ENCODE results near the gene ABCC5.
"Not testable (repeated sequence)": the region's sequence is repeated elsewhere in the genome, so short reads cannot be mapped to it uniquely, and the experiment has no call there.

The ABCC5 gene

DNA sequence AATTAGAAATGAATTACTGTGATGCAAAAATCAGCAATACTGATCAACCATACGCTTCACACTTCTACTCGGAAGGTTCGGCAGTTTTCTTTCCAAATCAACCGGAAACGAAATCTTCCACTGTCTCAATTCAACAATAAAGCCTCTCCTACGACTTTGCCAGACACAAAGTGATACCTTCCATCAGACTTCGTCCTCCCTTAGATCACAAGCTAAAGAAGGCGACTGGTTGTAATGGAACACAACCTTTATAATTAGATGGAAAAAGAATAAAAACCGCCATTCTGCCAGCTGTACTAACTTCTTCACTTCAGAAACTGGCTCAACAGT lies 133.6 kb downstream of the ABCC5 start:
- no peak for DNase-seq

- DNase-seq, result no peak
These were observed 134.2 kb downstream of the ABCC5 start for GRCh38 chr3:183883291-183884096.

- DNase-seq, result no peak
These were observed 137.6 kb downstream of the ABCC5 start for GRCh38 chr3:183880121-183880520.

DNA sequence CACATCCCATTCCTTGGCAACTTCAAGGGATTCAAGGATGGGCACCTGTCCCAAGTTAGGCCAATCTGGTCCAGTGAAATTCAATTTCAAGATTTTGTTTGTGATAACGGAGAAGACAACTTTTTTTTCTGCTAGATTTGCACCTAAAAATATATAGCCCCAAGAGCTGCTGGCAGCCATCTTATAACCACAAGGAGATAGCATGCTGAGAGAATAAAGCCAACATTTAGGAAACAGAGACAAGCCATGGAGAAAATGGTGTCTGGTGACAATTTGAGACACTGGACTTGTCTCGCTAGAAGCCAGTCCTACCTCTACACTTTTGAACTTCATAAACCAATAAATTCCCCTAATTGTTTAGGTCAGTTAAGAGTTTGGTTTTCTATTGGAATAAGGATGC lies 138.4 kb downstream of the ABCC5 start:
- no peak for DNase-seq

DNA sequence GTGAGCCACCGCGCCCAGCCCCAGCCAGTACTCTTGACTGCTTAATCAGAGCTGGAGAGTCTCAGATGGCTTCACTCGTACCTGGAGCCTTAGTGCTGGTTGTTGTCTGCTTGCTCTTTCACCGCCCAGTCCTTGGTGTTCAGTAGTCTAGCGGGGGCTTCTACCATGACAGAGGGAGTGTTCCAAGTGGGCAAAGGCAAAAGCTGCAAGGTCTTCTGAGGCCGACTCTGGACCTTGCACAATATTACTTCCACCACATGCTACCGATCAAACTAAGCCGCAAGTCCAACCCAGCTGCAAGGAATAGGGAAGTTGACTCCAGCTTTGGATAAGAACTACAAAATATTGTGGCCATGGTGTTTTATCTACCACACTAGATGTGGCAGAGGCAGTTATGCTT lies 139.6 kb downstream of the ABCC5 start:
- DNase-seq, result no peak

DNA sequence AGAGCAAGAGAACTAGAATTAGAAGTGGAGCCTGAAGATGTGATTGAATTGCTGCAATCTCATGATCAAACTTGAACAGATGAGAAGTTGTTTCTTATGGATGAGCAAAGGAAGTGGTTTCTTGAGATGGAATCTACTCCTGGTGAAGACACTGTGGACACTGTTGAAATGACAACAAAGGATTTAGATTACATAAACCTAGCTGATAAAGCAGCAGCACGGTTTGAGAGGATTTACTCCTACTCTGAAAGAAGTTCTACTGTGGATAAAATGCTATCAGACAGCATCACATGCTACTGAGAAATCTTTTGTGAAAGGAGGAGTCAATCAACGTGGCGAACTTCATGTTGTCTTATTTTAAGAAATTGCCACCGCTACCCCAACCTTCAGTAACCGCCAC lies 140.5 kb downstream of the ABCC5 start:
- DNase-seq, result not testable (repeated sequence)

- DNase-seq, result no peak
These were observed 142.3 kb downstream of the ABCC5 start for GRCh38 chr3:183875411-183875810.

- DNase-seq, result no peak
These were observed 143.8 kb downstream of the ABCC5 start for GRCh38 chr3:183873914-183874313.

GRCh38 chr3:183871541-183871940 lies 146.1 kb downstream of the ABCC5 start:
- no peak for DNase-seq

GRCh38 chr3:183870563-183870962 lies 147.1 kb downstream of the ABCC5 start:
- no peak for DNase-seq

All from NCI-H446 treated with DMSO at 0.1 percent for 48 hours (cell line).